Right lung (tissue), 5 donors: ENCODE measurements around the gene KRT8. TPM values are rescaled to one million over a fixed set of nuclear protein-coding genes. Genes with fewer than 3 reads are reported as not detected.
A peak's percentile ranks its signal among the peaks of the same experiment; 100 is the strongest.
"Not testable (repeated sequence)": the region's sequence is repeated elsewhere in the genome, so short reads cannot be mapped to it uniquely, and the experiment has no call there.

ENCODE experiments used
- DNase-seq, 2 donors: peaks; one replicate each; pipeline ENCODE4 v3.0.0-alpha.2; 2013
- polyA plus RNA-seq, 5 donors: library from polyadenylated mRNA; unstranded; fragments of 120-200 nt; gene quantifications; one replicate each; pipeline versions ENCODE4 v1.2.1 to v1.2.3, GENCODE V29; 2013; ENCODE audit warnings: inconsistent platforms in 1 of 5, low replicate concordance in 1 of 5; ENCODE audit not compliant: insufficient read length in 5 of 5, insufficient read depth in 1 of 5

Gene KRT8
- polyA plus RNA-seq, 5 donors: 166 to 247 (median 183) TPM

DNA sequence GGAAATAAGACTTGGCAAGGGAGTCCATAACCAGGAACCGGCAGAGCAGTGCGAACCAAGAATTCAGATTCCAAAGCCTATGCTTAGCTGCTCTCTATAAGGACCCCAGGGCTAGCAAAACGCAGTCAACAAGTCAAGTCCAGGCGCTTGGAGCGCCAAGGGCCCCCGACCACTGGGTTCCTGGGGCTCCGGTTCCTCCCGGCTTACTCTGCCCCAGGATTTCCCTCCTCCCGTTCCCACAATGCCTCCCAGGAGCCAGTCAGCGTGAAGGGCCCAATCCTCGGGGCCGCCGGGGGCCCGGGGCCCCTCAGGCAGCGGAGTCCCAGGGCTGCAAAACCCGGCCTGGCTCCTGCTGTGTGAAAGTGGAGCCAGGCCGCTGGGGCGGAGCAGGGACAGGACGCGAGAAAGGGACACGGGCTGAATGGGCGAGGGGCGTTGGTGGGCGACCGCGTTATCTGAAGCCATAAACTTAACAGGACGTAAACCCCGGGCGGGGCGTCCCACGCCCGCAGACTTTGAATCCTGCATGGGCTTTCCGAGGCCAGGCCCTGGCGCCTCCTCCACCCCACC, 1.5 kb downstream of the KRT8 start:
- peak; percentile 83 to 86 for DNase-seq

DNA sequence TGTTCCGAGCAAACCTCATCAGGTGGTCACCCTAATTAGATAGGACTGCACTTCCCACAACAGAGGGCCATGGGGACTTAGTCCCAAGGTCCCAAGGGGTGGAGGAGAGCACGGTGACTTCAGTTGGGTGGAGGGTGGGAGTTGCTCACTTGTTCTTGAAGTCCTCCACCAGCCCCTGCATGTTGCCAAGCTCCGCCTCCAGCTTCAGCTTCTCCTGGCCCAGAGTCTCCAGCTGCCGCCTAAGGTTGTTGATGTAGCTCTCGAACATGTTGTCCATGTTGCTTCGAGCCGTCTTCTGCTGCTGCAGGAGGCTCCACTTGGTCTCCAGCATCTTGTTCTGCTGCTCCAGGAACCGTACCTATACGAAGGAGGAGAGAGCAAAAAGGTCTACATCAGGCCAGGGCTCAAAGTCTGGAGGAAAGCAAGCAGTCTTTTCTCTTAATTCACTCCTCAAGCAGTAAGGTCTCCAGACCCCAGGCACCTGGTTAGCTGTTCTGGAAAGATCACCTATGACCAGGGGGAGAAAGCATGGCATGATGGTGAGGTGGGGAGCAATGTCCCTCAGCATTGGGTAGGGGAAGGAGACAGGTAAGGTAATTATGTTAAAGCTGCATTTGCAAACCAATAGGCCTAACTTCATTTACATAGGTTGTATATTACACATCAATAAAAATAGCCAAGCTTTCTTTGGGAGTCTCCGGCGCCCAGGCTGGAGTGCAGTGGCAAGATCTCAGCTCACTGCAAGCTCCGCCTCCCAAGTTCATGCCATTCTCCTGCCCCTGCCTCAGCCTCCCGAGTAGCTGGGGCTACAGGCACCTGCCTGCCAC, 2.9 kb downstream of the KRT8 start:
- no peak for DNase-seq

DNA sequence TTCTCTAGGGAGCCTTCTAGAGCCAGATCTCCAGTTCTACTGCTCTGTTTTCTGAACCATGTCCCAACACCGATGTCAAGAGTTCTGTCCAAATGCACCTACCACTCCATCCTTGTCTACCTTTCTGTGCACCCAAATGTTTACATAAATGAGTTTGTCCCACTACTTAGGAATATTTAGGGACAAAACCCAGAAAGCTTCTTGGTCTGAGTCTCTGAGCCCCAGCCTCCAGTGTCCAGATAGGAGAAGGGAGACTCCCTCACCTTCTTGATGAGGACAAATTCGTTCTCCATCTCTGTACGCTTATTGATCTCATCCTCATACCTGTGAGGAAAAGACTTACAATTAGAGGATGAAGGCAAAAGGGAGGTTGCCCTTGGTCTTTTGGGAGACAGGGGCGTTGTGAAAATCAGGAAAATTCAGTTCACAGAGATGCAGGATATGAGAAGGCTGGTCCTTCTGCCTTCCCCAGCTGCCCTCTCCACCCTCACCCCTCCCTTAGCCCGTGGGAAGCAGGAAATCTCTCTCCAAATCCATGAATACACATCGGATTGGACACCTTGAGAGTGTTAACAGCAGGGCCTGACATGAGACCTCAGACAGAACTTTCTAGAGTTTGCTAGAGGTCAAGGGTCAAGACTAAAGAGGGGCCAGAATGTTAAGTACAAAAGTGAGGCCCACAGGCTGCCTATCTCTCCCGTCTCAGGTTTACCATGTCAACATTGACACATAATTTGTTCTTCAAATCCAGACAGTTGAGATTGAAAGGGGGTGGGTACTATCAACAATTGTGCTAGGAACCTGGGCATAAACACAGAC, 3.8 kb downstream of the KRT8 start:
- DNase-seq: no peak

DNA sequence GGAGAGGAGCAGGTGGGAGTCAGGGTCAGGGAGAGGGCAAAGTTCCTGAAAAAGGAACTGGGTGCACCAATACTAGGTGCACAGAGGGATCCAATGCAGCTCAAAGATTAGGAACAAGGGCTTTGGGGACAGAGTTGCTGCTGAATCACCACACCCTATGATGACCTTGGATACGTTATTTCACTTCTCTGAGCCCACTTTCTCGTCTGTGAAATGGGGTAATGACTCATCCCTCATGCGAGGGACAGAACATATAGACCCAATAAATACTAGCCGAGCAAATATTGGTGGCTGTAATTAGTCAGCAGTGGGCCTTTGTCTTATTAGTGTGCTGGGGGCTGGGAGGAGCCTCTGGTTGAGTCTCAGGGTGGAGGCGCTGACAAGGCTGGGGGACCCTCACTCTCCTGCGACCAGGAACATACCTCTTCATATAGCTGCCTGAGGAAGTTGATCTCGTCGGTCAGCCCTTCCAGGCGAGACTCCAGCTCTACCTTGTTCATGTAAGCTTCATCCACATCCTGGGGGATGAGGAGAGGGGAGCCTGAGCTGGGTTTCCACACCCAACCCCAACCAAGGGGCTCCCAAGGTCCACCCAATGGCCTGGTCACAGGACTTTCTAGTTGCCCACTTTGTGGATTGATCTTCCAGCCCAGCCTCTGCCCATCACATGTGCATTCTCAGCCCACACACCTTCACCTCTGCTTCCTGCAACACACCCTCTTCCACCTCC, 4.5 kb downstream of the KRT8 start:
- DNase-seq: no peak

DNA sequence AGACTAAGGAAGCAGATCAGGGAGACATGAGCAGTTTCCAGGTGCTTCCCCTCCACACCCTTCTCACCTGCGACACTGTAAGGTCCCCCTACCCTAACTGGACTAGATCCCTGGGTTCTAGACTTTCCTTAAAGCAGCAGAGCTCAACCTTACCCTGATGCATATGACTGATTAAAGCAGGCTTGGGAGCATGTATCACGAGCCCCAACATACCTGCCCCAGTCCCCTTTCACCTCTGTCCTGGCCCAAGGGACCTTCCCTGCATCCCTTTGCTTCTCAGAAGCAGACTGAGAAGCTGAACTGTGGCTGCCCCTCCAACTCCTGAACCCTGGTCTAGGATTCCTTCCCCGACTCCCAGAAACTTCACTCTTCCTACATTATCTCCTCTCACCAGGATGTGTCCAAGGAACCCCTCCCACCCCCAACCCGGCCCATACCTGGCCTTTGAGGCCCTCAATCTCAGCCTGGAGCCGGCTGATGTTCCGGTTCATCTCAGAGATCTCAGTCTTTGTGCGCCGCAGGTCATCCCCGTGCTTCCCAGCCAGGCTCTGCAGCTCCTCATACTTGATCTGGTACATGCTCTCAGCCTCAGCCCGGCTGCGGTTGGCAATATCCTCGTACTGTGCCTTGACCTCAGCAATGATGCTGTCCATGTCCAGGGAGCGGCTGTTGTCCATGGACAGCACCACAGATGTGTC, 5.4 kb downstream of the KRT8 start:
- no peak for DNase-seq

DNA sequence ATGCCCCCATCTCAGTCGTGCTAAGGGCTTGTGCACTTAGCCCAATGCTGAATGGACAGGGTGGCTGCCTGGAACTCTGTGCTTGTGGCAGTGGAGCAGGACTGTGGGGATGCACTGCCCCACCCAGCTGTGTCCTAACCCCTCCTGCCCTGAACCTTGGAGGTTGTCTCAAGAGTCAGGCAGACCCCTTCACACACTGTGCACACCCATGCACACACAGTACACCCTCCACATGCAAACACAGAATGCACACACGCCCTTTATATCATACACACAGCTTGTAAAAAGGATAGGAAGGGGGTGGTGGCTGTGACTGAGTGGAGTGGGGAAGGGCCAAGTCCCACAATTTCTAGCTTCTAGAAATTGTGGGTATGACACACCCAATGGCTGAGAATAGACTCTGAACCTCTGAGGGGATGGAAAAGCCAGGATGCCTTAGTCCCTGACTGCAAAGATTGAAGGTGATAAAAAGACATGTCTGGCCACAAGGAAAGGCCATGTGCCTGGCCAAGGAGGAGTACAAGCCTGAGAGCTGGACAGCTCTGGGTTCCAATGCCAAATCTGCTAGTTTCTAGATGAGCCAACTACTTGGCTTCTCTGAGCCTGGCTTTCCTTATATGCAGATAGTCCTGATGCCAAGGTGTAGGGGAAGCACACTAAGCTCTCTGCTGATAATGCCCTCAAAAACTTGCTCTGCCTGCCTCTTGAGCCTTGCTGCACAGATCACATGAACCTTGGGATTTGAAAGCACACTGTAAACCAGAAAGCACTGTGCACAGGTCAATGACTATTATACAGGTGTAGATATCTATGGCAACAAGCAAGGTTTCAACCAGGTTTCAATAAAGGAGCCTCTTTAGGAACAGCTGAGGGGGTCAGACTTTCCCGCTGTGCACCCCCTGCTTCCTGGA, 8.4 kb downstream of the KRT8 start:
- no peak for DNase-seq

DNA sequence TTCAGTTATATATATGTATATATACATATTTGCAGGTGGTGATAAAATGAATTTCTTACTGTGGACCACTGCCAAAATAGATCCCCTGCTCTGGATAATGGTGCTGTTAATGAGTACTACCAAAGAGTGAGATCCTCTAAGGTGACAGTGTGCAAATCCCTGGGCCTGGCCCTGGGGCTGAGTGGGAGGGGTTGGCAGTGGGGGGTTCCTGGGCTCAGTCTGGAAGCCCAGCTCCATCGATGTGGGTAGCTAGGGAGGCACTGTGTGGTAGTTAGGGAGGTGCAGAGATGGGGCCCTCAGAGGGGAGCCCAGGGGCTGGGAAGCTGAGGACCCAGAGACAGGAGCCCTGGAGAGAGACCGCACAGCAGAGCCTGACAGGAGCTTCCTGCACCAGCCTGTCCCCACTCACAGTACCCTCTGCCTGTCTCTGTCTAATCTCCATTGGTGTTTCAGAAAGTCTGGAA, 9.1 kb downstream of the KRT8 start:
- DNase-seq: no peak

DNA sequence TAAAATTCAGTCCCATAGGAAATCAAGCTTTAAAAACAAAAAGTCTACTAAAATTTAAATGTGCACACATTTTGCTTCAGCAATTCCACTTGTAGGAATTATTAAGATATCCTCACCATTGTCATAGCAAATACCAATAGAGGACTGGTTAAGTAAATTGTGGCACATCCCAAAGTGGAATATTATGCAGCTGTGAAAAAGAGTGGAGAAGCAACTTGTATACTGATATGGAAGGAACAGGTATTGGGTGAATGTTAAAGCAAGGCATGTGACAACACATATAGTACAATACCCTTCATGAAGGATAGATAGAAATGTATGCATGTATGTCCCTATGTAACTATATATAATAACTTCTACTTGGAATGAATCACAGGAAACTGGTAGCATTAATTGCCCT, 11.9 kb downstream of the KRT8 start:
- no peak for DNase-seq

DNA sequence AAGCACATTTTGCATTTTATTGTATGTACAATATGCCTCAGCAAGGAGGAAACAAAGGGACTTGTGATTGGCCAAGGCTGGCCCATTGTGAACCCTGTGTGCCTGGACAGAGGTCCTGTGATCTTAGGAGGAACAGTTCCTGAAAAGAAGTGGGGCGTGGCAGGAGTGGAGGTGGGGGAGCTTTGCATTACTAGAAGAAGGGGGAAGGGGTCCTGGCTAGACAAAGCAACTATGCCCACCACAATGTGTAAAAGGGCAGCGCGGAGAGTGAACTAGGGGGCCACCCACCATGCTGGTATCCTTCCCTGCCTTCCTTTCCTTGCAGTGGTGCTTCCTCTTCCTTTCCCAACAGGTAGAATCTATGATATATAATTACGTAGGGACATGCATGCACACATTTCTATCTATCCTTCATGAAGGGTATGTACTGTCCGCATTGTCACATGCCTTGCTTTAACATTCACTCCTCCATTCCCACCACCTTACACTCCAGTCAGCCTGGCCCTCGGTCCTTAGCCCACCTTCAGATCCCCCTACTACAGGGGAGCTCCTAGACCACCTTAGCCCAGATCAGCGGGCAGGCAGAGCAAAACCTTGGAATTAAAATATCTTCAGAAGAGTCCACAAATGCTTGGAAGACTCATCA, 12.5 kb downstream of the KRT8 start:
- DNase-seq: no peak

DNA sequence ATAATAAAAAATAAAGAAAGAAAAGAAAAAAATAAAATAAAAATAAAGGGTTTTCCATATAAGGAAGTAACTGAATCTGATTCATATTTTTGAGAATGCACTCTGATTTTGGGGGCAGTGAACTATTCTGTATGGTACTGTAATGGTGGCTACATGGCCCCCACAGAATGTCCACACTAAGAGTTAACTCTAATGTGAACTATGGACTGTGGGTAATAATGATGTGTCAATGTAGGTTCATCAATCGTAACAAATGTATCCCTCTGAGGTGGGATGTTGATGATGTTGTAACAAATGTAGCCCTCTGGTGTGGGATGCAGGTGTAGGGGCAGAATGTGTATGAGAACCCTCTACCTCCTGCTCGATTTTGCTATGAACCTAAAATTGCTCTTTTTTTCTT, 13.8 kb downstream of the KRT8 start:
- no peak for DNase-seq

DNA sequence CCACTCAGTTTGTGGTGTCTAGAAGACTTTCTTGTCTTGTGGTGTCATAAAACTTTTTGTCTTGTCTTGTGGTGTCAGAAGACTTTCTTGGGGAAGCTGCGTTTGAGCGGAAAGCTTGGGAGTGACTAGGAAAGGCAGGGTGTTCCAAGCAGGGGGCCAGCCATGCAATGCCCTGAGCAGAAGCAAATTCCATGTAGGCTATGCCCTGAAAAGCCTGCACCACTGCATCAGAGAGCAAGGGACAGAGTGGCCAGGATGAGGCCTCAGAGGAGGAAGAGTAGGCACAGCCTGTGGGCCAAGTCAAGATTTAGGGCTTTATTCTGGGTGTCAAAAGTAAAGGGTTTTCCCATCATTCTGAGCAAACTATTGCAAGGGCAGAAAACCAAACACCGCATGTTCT, 14.5 kb downstream of the KRT8 start:
- DNase-seq: no peak

DNA sequence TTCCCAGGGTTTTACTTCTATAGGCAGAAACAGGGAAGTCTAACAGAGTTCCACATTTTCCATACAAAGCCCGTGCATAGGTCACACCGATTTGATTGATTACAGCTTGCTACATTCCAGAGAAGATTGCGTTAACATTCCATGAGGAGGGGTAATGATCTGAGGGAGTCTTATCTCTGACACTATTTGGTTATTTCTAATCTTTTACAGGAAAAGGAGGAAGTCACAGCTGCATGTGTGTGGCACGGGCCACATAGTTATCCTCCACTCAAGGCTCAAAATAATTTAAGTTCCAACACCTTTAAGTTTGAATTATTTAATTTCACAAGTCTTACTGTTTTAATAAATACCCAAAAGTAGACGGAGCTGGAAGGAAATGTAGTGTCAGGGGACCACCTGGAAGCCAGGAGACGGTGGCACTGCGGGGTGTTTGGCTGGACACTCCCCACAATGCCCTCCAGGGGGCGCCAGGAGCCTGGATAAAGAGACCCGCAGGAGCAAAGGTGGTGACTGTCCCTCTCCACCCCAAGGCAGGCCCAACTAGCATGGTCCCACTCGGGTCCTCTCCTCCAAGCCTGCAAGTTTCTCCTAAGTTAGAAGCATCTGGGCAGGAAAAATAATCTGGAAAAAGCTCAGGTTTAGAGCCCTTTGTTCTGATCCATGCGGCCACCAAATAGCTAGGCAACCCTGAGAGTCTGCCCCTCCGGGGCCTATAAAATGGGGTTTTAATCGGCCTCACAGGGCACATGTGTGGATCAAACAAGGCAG, 20.2 kb downstream of the KRT8 start:
- peak in 1 of 2 donors; percentile 64 for DNase-seq

DNA sequence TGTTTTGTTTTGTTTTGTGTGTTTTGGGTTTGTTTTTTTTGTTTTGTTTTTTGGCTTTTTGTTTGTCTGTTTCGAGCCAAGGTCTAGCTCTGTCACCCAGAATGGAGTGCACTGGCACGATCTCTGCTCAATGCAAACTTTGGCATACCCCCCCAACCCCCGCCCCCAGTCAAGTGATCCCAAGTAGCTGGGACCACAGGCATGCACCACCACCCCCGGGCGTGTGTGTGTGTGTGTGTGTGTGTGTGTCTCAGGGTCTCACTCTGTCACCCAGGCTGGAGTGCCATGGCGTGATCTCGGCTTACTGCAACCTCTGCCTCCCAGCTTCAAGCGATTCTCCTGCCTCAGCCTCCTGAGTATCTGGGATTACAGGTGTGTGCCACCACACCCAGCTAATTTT, 24.4 kb downstream of the KRT8 start:
- not testable (repeated sequence) for DNase-seq

DNA sequence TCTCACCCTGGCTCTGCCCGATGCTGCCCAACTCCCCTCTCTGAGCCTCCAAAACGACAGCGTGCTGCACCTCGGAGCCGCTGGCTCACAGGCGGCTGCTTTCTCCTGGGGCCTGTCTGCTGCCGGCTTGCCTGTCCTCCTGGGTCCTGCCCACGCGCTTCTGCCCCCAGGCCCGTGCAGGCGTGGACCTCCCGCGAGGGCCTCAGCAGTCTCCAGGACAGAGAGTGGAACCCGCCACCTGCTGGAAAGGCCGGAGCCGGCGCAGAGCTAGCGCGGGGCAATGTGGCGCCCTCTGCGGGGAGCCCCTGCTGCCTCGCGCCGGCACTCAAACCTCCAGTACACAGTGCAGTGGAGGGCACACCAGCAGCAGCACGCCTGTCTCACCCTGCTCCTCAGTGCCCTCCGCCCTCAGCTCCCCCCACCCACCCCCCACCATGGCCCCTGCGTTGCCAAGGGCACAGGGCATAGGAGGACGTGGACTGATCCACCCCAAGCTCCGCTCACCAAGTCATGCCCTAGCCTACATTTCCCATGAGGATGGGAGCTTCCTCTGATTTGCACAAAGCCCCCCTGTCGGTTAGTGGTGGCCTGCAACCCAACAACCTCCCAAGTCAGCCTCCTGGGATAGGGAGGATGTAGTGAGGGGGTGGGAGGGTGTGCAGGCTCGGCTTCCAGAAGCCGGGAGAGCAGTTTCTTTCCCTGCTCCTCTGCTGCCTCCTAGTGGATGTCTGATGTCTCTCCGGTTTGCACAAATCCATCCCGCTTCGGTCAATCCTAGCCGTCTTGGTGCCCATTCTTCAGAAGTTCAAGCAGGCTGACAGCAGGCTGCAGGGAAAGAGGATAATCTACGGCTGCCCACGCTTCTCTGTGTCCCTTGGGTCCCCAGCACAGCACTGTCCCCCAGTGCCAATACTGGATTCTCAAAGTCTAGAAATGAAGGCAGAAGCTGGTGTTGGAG, 25.2 kb downstream of the KRT8 start:
- DNase-seq: peak in 1 of 2 donors; percentile 80

DNA sequence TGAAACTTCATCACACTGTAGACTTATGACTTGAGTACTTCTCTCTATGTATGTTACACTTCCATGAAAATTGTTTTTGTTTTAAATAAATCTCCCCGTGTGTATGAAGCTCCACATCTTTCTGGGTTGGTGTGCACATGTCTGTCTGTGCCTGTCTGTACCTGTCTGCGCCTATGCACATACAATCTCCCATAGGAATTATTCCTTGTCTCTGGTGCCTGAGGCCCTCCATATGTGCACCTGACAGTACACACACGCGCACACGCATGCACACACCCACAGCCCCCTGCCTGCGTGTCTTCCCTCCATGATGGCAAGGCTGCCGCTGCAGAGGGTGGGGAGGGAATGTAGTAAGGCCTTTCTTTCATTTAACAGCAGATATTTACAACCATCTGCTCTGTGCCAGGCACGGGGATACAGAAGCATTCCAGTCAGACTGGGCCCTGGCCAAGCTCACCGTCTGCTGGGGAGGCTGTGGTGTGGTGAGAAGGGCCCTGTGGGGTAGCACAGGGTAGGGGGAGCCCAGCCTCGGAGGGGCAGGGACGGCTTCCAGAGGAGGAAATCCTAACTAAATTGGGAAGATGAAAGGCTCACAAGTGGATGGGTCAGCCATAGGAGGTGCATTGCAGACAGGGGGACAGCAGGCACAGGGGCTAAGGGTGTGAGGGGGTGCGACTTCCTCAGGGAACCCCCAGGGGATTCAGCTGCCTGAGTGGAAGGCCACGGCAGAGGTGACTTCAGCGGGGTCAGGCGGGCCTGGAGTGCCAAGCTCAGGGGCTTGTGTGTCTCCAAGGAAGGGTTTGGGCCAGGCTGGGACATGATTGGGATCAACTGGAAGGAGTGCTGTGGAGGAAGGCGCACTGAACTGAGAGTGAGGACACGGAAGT, 26.1 kb downstream of the KRT8 start:
- DNase-seq: no peak

DNA sequence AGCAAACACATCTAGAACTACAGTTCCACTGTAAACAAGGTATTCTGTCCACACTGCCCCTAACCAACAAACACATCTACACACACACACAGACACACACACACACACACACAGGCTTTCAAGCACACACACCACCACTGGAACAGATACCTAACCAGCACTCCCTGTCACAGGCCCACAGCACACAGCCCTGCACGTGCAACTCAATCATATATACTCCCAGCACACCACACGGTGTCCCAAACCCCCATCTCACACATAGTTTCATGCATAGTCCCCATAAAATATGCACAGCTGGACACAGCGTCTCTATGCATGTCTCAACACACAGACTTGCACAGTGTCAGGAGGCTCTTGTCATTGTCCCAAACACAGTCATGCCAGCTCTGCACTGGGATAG, 27.6 kb downstream of the KRT8 start:
- no peak for DNase-seq

DNA sequence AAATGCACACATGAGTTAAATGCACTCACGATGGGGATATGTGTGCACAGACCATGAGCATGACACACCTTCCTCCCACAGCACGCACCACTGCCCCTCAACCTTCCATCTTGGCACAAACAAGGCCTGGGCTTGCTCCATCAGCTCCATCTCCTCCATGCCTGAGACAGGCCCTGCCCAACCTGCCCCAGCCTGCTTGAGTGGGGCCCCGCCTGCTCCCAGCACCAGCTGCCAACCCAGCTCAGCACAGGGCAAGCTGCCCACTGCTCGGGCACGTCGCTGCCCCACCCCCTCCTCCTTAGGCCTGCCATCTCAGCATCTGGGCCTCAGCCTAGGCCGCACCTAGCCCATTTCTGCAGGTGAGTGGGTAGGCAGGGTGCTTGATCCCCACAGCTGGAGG, 28.5 kb downstream of the KRT8 start:
- no peak for DNase-seq
